BE2C (cell line): ENCODE results near the gene DSP.

Source experiments
- DNase-seq: peaks from one replicate; pipeline ENCODE4 v3.0.0-alpha.2; 2020
- H3K27me3 ChIP-seq: fragments of 250-450 bp; sonication (Bioruptor Pico); 2 replicates; pipeline ENCODE4 v1.5.1; 2020; ENCODE audit warnings: mild to moderate bottlenecking
- H3K36me3 ChIP-seq: fragments of 250-450 bp; sonication (Bioruptor Pico); 2 replicates; pipeline ENCODE4 v1.5.1; 2020; ENCODE audit warnings: mild to moderate bottlenecking
- H3K4me1 ChIP-seq: fragments of 250-450 bp; sonication (Bioruptor Pico); 2 replicates; pipeline ENCODE4 v1.5.1; 2020
- H3K4me3 ChIP-seq: 2 replicates; pipeline ENCODE4 v1.5.1; 2011; ENCODE audit warnings: low read depth, low read length
- H3K9me3 ChIP-seq: fragments of 250-450 bp; sonication (Bioruptor Pico); 2 replicates; pipeline ENCODE4 v1.5.1; 2020
- CTCF ChIP-seq: IDR thresholded peaks from 2 replicates; pipeline ENCODE4 v1.5.1; 2012; ENCODE audit warnings: mild to moderate bottlenecking, low read depth, low read length

DSP gene

GRCh38 chr6:7545316-7546019 is 4.0 kb downstream of the DSP start:
- no peak for TF ChIP-seq CTCF
- Histone ChIP-seq H3K4me3 (no peak overlapping the region), H3K27me3 (peaks cover 96% of the 10 kb centered on the region), H3K36me3 (no peaks in the 10 kb centered on the region), H3K9me3 (no peaks in the 10 kb centered on the region), H3K4me1 (no peaks in the 10 kb centered on the region)
- no peak for DNase-seq

GRCh38 chr6:7546020-7546369 is 4.5 kb downstream of the DSP start:
- Histone ChIP-seq H3K27me3 (peaks cover 96% of the 10 kb centered on the region), H3K4me3 (no peak overlapping the region), H3K9me3 (no peaks in the 10 kb centered on the region), H3K36me3 (no peaks in the 10 kb centered on the region), H3K4me1 (no peaks in the 10 kb centered on the region)
- TF ChIP-seq CTCF, result no peak
- no peak for DNase-seq

GRCh38 chr6:7546383-7546782 is 4.9 kb downstream of the DSP start:
- no peak for TF ChIP-seq CTCF
- no peaks in the 10 kb centered on the region for H3K9me3 ChIP-seq
- DNase-seq, result no peak
- H3K36me3 ChIP-seq, result no peaks in the 10 kb centered on the region
- no peaks in the 10 kb centered on the region for H3K4me1 ChIP-seq
- peaks cover 96% of the 10 kb centered on the region for H3K27me3 ChIP-seq
- no peak overlapping the region for H3K4me3 ChIP-seq

- DNase-seq, result no peak
- no peak overlapping the region for H3K4me3 ChIP-seq
- no peak for TF ChIP-seq CTCF
- no peaks in the 10 kb centered on the region for H3K36me3 ChIP-seq
- no peaks in the 10 kb centered on the region for H3K4me1 ChIP-seq
- peaks cover 96% of the 10 kb centered on the region for H3K27me3 ChIP-seq
- H3K9me3 ChIP-seq, result no peaks in the 10 kb centered on the region
Observed at GRCh38 chr6:7546896-7547295, 5.4 kb downstream of the DSP start.

GRCh38 chr6:7547315-7547714 is 5.8 kb downstream of the DSP start:
- H3K27me3 ChIP-seq, result peaks cover 93% of the 10 kb centered on the region
- DNase-seq, result no peak
- no peak overlapping the region for H3K4me3 ChIP-seq
- no peaks in the 10 kb centered on the region for H3K9me3 ChIP-seq
- no peaks in the 10 kb centered on the region for H3K36me3 ChIP-seq
- no peaks in the 10 kb centered on the region for H3K4me1 ChIP-seq
- no peak for TF ChIP-seq CTCF

GRCh38 chr6:7550433-7550801 is 8.9 kb downstream of the DSP start:
- TF ChIP-seq CTCF, result no peak
- Histone ChIP-seq H3K4me1 (no peaks in the 10 kb centered on the region), H3K9me3 (no peaks in the 10 kb centered on the region), H3K4me3 (no peak overlapping the region), H3K36me3 (no peaks in the 10 kb centered on the region), H3K27me3 (peaks cover 89% of the 10 kb centered on the region)
- no peak for DNase-seq
